GM18526 (cell line): ENCODE data around the gene CAPNS1.

Experiments used
- POLR2A ChIP-seq: IDR thresholded peaks from 3 replicates; pipeline ENCODE4 v1.6.1; 2011; ENCODE audit not compliant: insufficient read length; ENCODE audit errors: extremely low read depth

The CAPNS1 gene

DNA sequence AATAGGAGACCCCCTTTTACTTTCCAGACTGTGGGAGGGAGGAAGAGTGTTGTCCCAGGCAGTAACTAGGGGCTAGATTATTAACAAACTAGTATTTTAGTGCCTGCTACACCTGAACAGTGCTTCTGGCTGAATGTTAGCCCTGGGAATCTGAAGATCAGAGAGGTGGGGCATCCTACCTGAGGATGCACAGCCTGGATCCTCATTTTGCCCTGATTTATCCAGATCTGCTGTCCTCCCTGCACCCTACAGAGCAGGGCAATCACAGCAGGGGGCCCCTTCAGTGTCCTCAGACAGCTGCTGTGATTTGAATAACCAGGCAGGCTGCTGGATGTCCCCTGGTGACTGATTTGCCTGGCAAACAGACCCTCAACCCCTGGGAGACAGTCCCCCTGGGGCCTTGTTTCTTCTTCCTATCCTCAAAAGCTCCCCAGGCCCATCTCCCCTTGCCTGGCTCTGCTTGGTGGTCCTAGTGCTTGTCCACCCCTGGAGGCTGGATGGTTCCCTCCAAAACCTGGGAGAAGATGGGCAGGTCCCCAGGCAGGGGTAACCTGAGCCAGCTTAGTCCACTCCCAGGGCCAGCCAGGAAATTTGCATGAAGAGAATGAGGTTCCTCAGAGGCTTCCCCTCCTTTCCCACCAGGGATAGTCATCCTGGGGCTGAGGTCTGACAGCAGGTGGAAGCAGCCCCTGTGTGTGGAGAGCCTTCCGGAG, 29.2 kb upstream of the CAPNS1 start, which contains the start of gene OVOL3:
TSS of gene OVOL3 (plus strand) at position 657 of the 713 bp plus-strand sequence. CDS start 60 bp downstream, outside the sequence.
- TF ChIP-seq POLR2A: no peak

DNA sequence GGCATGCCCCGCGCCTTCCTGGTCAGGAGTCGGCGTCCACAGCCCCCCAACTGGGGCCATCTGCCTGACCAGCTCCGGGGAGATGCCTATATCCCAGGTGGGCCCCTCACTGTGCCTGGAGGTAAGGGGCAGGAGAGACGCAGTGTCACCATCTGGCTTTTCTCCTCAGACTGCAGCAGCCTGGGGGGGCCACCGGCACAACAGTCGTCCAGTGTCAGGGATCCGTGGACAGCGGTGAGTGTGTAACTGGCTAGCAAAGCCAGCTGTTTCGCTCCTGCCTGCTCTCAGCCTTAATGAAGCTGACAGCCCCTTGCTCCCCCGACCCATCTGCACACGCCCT, 28.7 kb upstream of the CAPNS1 start:
- no peak for TF ChIP-seq POLR2A

DNA sequence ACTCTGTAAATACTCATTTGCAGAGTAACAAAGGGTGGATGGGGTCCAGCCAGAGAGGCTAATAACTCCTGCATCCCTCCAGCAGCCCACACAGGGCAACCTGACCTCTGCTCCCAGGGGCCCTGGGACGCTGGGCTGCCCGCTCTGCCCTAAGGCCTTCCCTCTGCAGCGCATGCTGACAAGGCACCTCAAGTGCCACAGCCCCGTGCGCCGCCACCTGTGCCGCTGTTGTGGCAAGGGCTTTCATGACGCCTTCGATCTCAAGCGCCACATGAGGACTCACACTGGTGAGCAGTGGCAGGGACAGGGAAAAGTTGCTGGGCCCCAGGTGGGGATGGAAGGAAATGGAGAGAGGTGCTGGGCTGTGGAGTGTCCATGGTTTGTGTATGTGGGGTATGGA, 27.2 kb upstream of the CAPNS1 start:
- no peak for TF ChIP-seq POLR2A

DNA sequence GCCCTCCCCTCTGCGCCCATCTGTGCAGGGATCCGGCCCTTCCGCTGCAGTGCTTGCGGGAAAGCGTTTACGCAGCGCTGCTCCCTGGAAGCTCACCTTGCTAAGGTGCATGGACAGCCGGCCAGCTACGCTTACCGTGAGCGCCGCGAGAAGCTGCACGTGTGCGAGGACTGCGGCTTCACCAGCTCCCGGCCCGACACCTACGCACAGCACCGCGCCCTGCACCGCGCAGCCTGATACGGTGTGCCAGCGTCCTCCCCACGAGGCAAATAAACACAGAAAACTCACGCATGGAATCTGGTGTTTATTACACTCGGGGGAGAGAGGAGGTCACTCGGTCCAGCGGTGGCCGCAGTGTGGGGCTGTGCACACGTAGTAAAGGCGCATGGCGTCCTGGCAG, 26.4 kb upstream of the CAPNS1 start:
- no peak for TF ChIP-seq POLR2A

DNA sequence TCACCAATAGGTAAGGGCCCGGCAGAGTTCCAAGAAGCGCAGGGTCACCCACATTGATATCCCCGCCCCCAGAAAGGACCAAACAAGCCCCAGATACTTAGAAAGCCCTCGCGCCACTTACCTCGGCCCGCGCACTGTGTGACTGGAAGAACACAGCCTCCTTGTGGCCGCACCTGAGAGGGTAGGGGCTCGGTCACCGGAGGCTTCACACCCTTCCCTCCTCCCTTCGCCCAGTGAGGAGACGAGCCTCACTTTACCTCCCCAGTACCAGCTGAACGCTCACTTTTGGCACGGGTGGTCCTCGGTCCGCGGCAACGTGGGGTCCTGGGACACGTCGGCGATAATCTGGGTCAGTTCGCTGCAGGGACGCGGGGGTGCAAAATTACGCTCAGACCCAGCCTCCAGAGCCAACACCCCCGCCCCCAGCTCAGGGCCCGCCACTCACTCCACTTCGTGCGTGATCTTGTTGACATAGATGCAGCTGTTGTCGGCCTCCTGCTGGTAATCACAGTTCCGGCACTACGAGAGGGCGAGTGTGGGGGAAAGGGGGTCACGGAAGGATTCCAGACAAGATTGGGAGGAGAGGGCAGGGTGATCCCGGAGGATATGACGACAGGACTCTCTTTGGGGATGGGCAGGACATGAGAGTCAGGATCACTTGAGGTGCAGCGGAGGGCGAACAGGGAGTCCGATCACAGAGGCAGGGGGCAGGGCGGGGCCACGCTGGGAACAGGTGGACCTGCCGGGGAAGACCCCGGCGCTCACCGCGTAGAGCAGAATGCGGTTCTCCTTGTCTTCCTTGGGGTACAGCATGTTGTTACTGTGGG, 25.8 kb upstream of the CAPNS1 start:
- no peak for TF ChIP-seq POLR2A

DNA sequence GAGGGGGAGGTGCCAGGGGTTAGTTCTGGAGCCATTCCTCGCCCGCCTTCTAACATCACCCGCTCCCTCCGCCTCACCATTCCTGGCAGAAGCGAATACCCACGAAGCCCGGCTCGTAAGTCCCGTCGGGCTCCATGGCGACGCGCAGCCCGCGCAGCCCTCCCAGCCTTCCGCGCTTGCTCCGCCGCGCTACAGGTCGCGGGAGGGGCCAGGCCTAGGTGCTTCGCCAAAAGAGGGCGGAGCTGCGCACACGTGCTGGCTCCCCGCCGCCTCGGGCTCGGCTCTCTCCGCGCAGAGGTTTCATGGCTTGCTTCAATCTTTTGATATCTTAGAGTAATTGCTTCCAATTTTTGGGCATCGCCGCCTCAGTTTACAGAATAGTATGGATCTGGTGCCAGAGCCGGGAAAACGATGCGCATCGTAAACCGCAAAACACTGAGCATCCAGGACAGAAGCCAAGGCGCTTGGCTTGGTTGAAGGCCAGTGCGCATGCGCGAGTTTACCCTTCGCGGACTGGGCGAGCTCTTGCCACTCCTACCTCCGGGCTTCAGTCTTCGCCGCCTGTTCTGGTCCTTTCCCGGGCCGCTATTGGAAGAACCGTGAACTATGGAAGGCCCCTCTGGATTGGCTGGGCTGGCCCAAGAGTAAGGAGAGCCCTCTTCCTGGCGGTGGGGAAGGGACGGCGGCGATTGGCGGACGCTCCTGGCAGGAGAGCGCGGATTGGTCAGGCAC, 25.0 kb upstream of the CAPNS1 start, which contains the start of gene POLR2I:
TSS of gene POLR2I (minus strand) at position 155 of the 732 bp plus-strand sequence. CDS start at position 136, 19 bp downstream.
- peak; percentile 76 for TF ChIP-seq POLR2A

DNA sequence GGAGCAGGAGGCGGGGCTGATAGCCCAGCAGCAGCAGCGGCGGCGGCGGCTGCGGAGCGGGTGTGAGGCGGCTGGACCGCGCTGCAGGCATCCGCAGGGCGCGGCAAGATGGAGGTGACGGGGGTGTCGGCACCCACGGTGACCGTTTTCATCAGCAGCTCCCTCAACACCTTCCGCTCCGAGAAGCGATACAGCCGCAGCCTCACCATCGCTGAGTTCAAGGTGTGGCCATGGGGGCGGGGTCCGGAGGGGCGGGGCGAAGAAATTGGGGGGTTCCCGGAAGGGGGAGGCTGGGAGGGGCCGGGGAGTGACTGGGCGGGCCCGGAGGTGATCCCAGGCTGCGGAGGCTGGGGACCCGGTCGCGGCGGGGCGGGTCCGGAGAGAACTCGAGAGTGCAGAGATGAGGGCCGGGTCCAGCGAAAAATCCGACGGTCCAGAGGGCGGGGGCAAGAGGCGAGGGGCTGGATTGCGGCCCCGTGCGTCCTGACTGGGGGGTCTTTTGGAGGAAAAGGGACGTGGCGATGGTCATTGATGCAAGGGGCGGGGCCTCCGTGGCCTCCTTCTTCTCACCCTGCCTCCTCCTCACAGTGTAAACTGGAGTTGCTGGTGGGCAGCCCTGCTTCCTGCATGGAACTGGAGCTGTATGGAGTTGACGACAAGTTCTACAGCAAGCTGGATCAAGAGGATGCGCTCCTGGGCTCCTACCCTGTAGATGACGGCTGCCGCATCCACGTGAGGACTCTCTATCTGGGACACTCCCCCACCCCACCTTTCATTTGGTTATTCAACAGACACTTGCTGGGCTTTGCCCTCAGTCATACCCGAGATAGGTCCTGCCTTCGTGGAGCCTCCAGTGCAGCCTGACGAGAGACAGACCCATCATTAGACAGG, 24.2 kb upstream of the CAPNS1 start, which contains the start of gene TBCB:
TSS of gene TBCB (plus strand) at position 16 of the 891 bp plus-strand sequence. CDS start at position 109, 93 bp downstream.
- TF ChIP-seq POLR2A: peak; percentile 64

DNA sequence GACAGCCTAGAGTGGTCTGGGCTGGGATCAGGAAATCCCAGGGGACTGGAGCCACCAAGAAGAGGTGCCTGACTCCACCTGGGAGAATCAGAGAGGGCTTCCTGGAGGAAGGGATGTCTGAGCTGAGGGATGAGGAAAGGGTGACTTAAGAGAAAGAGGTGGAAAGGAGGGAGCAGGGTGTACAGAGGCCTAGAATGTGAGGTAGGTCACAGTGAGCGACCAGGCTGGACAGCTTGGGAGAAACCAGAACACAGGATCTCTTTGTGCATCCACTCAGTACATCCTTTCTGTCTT, 23.6 kb upstream of the CAPNS1 start:
- no peak for TF ChIP-seq POLR2A

DNA sequence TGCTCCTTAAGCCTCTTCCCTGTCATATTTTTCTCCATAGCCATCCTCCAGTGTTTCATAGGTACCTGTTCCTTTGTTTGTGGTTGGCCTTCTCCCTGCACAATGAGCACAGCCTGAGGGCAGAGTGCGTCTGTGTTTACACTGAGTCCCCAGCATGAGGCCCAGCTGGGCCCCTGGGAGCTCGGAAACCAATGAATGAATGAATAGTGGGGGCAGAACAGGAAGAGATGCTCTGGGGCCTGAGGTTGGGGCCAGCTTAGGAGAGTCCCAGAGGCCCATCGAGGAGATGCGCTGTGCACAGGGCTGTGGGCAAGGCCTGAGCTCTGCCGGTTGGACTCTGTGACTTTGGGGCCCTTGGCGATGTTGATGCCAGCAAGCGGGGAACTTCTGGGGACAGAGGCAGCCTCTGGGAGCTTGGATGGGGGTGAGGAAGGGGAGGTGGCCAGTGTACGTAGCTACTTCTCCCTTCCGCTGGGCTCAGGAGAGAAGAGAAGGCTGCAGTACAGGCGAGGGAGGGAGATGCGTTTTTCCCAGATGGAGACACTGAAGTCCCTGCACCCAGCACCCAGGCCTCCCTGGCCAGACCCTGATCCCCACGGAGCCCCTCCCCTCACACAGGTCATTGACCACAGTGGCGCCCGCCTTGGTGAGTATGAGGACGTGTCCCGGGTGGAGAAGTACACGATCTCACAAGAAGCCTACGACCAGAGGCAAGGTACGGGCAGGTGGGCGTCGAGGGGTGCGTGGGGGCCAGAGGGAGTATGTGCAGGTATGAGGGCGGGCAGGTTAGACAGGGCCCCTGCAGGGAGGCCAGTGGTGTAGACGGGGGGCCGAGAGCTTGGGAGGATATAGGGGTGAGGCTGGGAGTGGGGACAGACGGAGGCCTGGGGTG, 19.5 kb upstream of the CAPNS1 start:
- no peak for TF ChIP-seq POLR2A

DNA sequence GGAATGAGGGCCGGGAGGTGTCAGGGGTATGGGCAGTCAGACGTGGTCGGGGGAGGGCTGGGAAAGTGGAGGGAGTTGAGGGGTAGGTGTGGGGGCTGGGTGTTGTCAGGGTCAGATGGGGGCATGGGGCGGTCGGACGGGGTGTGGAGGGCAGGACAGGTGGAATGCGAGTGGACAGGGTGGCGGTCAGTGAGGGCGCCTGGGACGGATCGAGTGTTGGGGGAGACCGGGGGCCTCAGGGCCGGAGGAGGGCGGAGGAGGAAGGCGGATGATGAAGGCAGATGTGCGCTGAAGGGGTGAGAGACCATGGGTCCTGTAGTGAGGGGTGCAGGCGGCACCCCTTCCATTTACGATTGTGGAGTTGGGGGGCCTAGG, 18.9 kb upstream of the CAPNS1 start:
- no peak for TF ChIP-seq POLR2A

DNA sequence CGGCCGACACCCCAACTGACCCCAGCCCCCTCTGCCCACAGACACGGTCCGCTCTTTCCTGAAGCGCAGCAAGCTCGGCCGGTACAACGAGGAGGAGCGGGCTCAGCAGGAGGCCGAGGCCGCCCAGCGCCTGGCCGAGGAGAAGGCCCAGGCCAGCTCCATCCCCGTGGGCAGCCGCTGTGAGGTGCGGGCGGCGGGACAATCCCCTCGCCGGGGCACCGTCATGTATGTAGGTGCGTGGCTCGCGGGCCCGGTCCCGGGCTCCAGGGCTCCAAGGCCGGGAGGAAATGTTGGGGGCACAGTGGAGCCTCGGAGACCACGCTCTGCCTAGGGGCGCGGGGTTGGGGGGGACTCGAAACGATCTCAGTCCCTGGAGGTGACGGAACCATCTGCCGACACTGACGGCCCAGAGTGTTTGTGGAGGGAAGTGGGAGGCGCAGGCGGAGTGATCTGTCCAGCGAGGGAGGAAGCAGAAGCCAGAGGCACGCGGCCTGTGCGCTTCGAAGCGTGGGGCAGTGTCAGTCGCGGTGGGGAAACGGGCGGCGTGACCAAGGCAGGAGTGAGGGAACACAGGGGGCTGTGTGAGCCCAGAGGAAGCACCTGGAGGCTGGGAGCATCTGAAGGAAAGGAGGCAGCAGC, 18.3 kb upstream of the CAPNS1 start:
- no peak for TF ChIP-seq POLR2A

DNA sequence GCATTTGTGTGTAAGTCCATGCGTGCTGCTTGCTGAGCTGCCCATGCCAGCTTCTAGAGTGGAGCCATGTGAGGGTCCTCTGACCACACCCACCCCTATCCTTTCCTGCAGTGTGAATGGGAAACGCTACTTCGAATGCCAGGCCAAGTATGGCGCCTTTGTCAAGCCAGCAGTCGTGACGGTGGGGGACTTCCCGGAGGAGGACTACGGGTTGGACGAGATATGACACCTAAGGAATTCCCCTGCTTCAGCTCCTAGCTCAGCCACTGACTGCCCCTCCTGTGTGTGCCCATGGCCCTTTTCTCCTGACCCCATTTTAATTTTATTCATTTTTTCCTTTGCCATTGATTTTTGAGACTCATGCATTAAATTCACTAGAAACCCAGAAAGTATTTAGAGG, 14.3 kb upstream of the CAPNS1 start:
- no peak for TF ChIP-seq POLR2A

DNA sequence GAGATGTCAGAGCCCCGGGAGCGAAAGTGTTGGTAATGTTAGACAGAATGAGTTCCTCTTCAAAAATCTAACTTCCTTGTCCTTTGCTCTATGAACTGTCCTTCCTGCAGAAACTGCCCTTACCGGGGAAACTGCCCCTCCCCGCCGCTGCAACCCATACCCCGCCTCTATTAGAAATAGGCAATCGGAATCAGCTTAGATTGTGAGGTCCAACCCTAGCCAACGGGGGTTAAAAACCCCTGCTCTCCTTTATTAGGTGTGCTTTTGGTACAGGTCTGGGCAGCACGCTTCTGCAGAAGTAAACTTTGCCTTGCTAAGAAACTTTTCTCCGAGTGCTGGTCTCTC, 11.5 kb upstream of the CAPNS1 start:
- no peak for TF ChIP-seq POLR2A
